ENCODE data around the gene OR51E2.

DNA sequence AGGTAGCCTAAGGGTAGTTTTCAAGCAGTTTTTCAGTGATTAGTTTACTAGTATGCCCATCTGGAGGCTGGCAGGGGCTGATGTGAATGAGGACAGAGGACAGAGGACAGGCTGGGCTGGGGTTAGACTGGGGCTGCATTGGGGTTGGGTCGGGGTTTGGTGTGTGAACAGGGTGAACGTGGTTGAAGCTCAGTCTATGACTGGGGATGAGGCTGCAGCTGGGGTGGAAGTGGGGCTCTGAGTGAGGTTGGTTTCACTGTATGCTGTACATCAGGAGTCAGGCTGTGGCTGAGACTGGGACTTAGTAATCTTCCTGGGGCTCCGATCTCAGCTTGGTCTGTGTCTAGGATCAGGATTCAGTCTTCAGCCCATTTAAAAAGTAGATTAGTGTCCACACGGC lies 53.4 kb downstream of the OR51E2 start:
- TF ChIP-seq POLR2A (IDR thresholded peaks at IDR 0.05; ENCODE audit: low read depth, low read length) = no peak
- no peak for TF ChIP-seq POLR2AphosphoS5 (IDR thresholded peaks at IDR 0.05; ENCODE audit: low read depth, low read length)
